A204.1 (cell line): Measurements from ENCODE around the gene CNGA2.
"Not testable (repeated sequence)": the region's sequence is repeated elsewhere in the genome, so short reads cannot be mapped to it uniquely, and the experiment has no call there.

Experiments
- FAIRE-seq: peaks from 2 replicates; lab custom pipeline; 2012; peaks lifted over from hg19 to GRCh38; lab: Jason Lieb, UNC

The CNGA2 gene

GRCh38 chrX:151734446-151734845 lies at the start of gene CNGA2:
Gene CNGA2 (plus strand): TSS chrX:151734746. CDS start chrX:151738484, 3,738 bp downstream.
- no peak for FAIRE-seq

GRCh38 chrX:151687635-151688034 lies 46.9 kb upstream of the CNGA2 start:
- FAIRE-seq, result no peak

- no peak for FAIRE-seq
Measured at GRCh38 chrX:151688695-151689094, 45.9 kb upstream of the CNGA2 start.

GRCh38 chrX:151692825-151693224 lies 41.7 kb upstream of the CNGA2 start:
- FAIRE-seq, result no peak

GRCh38 chrX:151694121-151694520 lies 40.4 kb upstream of the CNGA2 start:
- no peak for FAIRE-seq

GRCh38 chrX:151694661-151695582 lies 39.6 kb upstream of the CNGA2 start, which contains the start of gene PRRG3:
Gene PRRG3 (plus strand): TSS chrX:151695458. CDS start chrX:151698815, 3,357 bp downstream.
- no peak for FAIRE-seq

GRCh38 chrX:151695583-151696340 lies 38.8 kb upstream of the CNGA2 start:
- no peak for FAIRE-seq

GRCh38 chrX:151697082-151697481 lies 37.5 kb upstream of the CNGA2 start:
- FAIRE-seq, result not testable (repeated sequence)

GRCh38 chrX:151697522-151697921 lies 37.0 kb upstream of the CNGA2 start:
- no peak for FAIRE-seq

GRCh38 chrX:151698485-151698884 lies 36.1 kb upstream of the CNGA2 start:
- FAIRE-seq, result no peak

GRCh38 chrX:151699746-151700145 lies 34.8 kb upstream of the CNGA2 start:
- FAIRE-seq, result no peak

- FAIRE-seq, result no peak
Measured at GRCh38 chrX:151700581-151700980, 34.0 kb upstream of the CNGA2 start.

GRCh38 chrX:151701071-151701470 lies 33.5 kb upstream of the CNGA2 start:
- FAIRE-seq, result no peak

- FAIRE-seq, result no peak
Measured at GRCh38 chrX:151701531-151701930, 33.0 kb upstream of the CNGA2 start.

GRCh38 chrX:151702026-151702714 lies 32.4 kb upstream of the CNGA2 start:
- no peak for FAIRE-seq

GRCh38 chrX:151702741-151703340 lies 31.7 kb upstream of the CNGA2 start:
- FAIRE-seq, result no peak

- FAIRE-seq, result no peak
Measured at GRCh38 chrX:151703487-151703886, 31.1 kb upstream of the CNGA2 start.

GRCh38 chrX:151704041-151704663 lies 30.4 kb upstream of the CNGA2 start:
- FAIRE-seq, result no peak

GRCh38 chrX:151708821-151709220 lies 25.7 kb upstream of the CNGA2 start:
- no peak for FAIRE-seq

- no peak for FAIRE-seq
Measured at GRCh38 chrX:151710457-151710856, 24.1 kb upstream of the CNGA2 start.

- FAIRE-seq, result no peak
Measured at GRCh38 chrX:151711154-151711553, 23.4 kb upstream of the CNGA2 start.

GRCh38 chrX:151711787-151712186 lies 22.8 kb upstream of the CNGA2 start:
- FAIRE-seq, result no peak
